HEK293T (cell line): ENCODE results near the gene NANOS1.

Experiments used
- BHLHE40 ChIP-seq: fragments of 450-650 bp; IDR thresholded peaks from 2 replicates; pipeline ENCODE4 v1.6.1; 2016; ENCODE audit warnings: mild to moderate bottlenecking, moderate library complexity, borderline replicate concordance
- ELF4 ChIP-seq: fragments of 450-650 bp; IDR thresholded peaks from 2 replicates; pipeline ENCODE4 v1.6.1; 2017; ENCODE audit warnings: antibody characterized with exemption
- FOXA1 ChIP-seq: fragments of 450-650 bp; IDR thresholded peaks from 2 replicates; pipeline ENCODE4 v1.6.1; 2016; ENCODE audit warnings: mild to moderate bottlenecking
- FOXM1 ChIP-seq: fragments of 450-650 bp; IDR thresholded peaks from 2 replicates; pipeline ENCODE4 v1.6.1; 2017; ENCODE audit warnings: mild to moderate bottlenecking, borderline replicate concordance
- L3MBTL2 ChIP-seq: fragments of 450-650 bp; conservative IDR thresholded peaks from 2 replicates; pipeline ENCODE4 v1.6.1; 2016; ENCODE audit warnings: mild to moderate bottlenecking
- SP1 ChIP-seq: fragments of 450-650 bp; IDR thresholded peaks from 2 replicates; pipeline ENCODE4 v1.6.1; 2017
- TARDBP ChIP-seq: fragments of 450-650 bp; IDR thresholded peaks from 2 replicates; pipeline ENCODE4 v1.6.1; 2016
- TF ChIP-seq, protein P1 (sequence below): fragments of 450-650 bp; IDR thresholded peaks from 2 replicates; pipeline ENCODE4 v1.6.1; 2016

DNA sequence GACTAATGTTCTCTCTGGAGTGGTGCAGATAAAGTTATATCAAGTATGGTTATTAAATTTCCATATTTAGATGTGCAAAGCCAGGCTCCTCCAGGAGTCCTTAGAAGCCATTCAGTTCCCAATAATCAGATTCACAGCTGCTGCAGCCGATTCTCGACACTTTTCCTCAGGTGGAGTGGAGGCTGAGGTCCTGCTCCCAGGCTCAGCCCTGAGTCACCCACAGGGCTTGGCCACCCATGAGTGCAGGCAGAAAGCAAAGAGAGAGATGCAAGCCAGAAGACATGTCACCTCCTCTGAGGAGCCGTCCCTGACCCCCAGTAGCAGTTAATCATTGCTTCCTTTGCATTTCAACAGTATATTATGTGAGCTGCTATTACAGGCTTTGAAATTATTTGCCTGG lies 36.3 kb upstream of the NANOS1 start:
- no peak for TF ChIP-seq FOXA1
- no peak for TF ChIP-seq TARDBP
- TF ChIP-seq ELF4: no peak
- no peak for TF ChIP-seq L3MBTL2
- TF ChIP-seq, protein P1, sequence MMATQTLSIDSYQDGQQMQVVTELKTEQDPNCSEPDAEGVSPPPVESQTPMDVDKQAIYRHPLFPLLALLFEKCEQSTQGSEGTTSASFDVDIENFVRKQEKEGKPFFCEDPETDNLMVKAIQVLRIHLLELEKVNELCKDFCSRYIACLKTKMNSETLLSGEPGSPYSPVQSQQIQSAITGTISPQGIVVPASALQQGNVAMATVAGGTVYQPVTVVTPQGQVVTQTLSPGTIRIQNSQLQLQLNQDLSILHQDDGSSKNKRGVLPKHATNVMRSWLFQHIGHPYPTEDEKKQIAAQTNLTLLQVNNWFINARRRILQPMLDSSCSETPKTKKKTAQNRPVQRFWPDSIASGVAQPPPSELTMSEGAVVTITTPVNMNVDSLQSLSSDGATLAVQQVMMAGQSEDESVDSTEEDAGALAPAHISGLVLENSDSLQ: no peak
- no peak for TF ChIP-seq FOXM1
- no peak for TF ChIP-seq SP1
- no peak for TF ChIP-seq BHLHE40
